Body of pancreas (tissue), 4 donors: ENCODE measurements around the gene MLKL.

Experiments used
- CTCF ChIP-seq, 7 experiments: fragments of 450-650 bp in 4 of 7; fragments of 200-600 bp in 3 of 7; sonication (generic) in 3 of 7; IDR thresholded peaks; one replicate each; pipeline ENCODE4 v1.5.1; 2016 to 2019; ENCODE audit warnings: antibody characterized with exemption in 7 of 7
- POLR2A ChIP-seq, 3 donors: fragments of 450-650 bp; IDR thresholded peaks; one replicate each; pipeline ENCODE4 v1.6.1; 2016; ENCODE audit warnings: antibody characterized with exemption in 3 of 3, mild to moderate bottlenecking in 2 of 3

GRCh38 chr16:74691093-74691855 is 9.4 kb downstream of the MLKL start:
- TF ChIP-seq POLR2A (IDR thresholded peaks at IDR 0.05) (no peak), CTCF (IDR thresholded peaks at IDR 0.05) (no peak)
